GM21515 (cell line): ENCODE measurements around the gene POLR3E.
A peak's percentile ranks its signal among the peaks of the same experiment; 100 is the strongest.
"Not testable (repeated sequence)": the region's sequence is repeated elsewhere in the genome, so short reads cannot be mapped to it uniquely, and the experiment has no call there.

Experiments
- ATAC-seq: cut with Tn5 transposase; IDR thresholded peaks from one replicate; pipeline ENCODE4 v1.9.1; 2021; ENCODE audit not compliant: unreplicated experiment

The POLR3E gene

DNA sequence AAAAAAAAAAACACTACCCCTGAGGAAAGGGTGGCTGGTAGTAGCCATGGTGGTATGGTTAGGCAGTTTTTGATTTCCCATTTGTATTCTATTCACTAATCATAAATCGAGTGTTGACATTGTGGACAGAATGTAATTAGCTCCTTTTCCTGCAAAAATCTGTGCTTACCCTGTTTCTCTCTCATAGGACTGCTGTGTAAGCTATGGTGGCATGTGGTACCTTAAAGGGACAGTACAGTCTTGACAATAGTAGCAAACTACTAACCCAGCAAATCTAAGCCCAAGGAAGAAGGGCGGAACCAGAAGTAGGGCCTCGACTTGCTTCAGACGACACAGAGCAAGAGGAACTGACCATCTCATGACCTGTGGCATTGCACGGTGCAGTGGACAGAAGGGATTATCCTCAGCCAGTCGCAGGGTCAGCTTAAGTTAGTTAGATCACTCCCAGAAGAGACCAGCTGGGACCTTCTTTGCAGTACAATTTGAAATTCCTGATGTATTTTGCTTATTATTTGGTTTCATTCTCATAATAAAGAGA, 36.3 kb downstream of the POLR3E start:
- no peak for ATAC-seq

- no peak for ATAC-seq
Measured at GRCh38 chr16:22335668-22336246, 38.5 kb downstream of the POLR3E start.

DNA sequence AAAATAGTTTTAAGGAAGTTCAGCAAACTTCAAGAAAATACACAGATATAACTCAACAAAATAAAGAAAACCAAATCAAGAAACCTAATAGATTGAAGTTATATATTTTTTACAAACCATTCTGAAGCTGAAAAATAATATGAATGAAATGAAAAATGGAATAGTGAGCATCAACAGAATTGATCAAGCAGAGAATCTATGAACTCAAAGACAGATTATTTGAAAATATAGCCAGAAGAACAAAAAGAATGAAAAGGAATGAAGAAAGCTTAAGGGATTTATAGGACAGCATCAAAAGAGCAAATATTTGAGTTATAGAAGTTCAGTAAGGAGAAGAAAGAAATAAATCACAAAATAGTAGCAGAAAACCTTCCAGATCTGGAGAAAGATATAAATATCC, 39.4 kb downstream of the POLR3E start:
- ATAC-seq: no peak

DNA sequence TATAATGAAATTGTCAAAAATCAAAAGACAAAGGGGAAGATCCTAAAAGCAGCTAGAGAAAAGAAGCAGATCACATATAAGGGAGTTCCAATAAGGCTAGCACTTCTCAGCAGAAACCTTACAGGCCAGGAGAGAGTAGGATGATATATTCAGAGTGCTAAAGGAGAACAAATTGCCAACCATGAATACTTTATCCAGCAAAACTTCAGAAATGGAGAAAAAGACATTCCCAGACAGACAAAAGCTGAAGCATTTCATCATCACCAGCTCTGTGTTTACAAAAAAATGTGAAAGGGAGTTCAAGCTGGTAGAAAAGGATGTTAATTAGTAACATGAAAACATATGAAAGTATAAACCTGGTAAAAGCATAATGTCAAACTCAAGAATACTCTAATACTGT, 39.8 kb downstream of the POLR3E start:
- no peak for ATAC-seq

GRCh38 chr16:22337849-22338635, 40.8 kb downstream of the POLR3E start:
- ATAC-seq: no peak

DNA sequence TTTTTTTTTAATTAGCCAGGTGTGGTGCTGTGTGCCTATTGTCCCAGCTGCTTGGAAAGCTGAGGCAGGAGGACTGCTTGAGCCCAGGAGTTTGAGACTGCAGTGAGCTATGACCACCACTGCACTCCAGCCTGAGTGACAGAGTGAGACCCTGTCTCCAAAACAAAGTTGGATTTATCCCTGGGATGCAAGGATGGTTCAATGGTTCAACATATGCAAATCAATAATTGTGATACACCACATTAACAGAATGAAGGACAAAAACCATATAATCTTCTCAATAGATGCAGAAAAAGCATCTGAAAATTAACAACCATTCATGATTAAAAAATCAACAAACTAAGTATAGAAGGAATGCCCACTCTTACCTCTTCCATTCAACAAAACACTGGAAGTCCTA, 43.7 kb downstream of the POLR3E start:
- no peak for ATAC-seq

- ATAC-seq: no peak
Measured at GRCh38 chr16:22342082-22342481, 44.9 kb downstream of the POLR3E start.

DNA sequence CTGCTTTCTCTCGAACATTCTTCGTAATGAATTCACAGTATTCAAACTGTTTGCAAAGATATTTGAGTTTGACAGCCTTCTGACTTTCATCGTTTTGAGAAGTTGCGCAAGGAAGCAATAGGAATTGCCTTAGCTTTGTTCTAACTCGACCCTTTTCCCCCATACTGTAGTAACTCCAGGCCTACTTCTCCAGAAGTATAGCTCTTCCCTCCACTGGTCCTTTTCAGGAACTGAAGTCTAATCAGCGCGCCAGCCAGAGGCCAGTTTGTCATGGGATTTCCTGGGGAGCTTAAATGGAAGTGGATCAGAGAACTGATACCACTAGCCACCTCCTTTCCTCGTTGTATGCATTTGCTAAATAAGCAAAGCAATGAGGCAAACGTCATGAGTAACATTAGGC, 49.3 kb downstream of the POLR3E start:
- ATAC-seq: no peak

GRCh38 chr16:22347100-22347820, 50.1 kb downstream of the POLR3E start:
- no peak for ATAC-seq

DNA sequence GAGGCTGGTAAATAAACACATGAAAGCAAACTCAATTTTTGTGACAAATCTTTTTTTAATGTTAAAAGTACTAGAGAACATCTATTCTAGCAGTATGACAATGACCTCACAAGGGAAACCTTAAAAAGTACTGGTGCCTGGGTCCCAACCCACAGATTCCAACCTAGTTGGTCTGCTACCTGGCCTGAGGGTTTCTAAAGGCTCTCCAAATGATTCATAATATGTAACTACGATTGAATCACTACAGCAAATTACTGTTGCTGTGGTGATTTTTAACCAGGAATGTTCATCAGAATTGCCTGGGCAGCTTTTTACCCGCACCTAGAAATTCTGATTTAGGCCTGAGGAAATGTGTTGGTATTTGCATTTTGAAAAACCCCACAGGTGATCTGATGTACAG, 51.1 kb downstream of the POLR3E start:
- ATAC-seq: no peak

GRCh38 chr16:22351017-22351416, 53.8 kb downstream of the POLR3E start:
- not testable (repeated sequence) for ATAC-seq

DNA sequence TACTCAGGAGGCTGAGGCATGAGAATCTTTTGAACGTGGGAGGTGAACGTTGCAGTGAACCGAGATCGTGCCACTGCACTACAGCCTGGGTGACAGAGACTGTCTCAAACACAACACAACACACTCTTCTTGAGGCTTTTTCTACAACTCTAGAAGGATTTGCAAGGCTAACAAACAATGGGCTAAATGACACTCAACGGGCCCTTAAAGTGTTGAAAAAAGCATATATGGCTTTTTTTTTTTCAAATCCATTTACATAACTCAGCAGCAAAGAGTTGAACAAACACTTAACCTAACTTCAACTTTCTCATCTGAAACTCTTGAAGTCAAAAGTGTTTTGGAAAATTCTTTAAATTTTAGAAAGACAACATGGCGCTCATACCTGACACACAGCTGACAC, 54.9 kb downstream of the POLR3E start:
- no peak for ATAC-seq

GRCh38 chr16:22352723-22353122, 55.5 kb downstream of the POLR3E start:
- ATAC-seq: no peak

DNA sequence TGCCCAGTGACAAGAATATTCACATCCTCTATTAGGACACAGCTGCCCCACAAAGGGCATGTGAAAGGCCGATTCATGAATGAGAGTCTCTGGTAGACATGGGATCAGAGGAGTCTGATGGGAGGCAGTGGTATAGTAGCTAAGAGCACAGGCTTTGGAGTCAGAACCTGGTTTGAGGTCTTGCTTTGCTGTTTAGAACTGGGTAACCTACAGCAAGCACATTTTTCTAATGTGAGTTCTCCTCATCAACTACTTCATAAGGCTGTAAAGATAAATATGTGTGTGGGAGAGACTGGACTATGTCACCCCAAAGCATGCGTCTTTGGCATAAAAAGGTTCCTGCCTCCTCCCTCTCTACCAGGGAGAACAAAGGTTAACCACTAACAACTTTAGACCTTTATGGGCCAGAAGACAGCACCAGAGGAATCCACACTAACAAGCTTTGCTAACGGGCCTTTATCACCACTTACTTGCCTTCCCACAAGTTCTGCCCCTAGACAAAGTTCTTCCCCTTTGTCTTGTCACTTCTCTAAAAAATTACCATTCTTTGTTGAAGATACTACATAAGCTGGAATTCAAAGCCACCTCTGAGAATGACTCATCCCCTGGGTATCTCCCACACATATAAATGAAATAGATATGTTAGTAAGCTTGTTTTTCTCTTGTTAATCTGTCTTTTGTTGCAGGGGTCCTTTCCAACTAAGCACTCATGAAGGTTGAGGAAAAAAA, 56.1 kb downstream of the POLR3E start:
- ATAC-seq: no peak

DNA sequence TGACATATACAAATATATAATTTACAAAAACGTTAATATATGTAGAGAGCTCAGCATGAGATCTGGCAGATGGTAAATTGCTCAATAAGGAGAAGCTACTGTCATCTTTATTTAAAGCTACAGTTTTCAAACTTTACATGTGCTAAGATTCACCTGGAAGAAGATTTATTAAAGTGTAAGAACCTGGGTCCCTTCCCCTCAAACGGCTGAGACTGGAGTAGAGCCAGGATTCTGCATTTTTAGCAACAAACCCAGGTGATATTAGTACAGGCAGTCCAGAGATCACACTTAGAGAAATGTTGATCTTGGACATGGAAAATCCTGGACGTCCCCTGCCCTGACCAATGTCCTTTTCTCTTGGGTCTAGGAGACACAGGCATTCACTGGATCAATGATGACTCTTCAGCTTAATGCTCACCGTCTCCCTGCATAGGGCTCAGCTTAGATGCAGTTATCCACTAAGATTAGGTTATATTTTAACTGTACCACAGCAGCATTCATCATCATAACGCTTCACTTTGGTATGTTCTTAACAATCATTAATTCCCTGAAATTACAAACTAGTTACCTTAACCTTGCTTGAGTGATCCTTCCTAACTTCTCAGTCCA, 56.8 kb downstream of the POLR3E start:
- no peak for ATAC-seq

DNA sequence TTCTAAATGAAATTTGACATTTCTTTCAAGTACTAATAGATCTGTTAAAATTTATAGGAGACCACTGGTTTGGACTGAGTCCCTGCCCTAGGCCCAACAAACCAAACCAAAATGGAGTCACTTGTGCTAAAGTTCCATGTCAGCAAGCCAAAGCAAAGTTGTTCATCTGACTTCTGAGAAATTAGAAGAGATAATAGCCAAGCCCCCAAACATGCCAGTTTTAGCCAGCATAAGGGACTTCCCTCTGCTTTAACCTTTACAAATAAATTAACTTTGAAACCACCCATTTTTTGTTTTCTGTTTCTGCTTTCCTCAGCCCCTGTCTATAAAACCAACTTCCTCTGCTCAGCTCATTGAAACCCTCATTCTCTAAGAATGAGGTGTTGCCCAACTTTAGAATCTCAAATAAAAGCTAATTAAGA, 58.3 kb downstream of the POLR3E start:
- ATAC-seq: no peak

DNA sequence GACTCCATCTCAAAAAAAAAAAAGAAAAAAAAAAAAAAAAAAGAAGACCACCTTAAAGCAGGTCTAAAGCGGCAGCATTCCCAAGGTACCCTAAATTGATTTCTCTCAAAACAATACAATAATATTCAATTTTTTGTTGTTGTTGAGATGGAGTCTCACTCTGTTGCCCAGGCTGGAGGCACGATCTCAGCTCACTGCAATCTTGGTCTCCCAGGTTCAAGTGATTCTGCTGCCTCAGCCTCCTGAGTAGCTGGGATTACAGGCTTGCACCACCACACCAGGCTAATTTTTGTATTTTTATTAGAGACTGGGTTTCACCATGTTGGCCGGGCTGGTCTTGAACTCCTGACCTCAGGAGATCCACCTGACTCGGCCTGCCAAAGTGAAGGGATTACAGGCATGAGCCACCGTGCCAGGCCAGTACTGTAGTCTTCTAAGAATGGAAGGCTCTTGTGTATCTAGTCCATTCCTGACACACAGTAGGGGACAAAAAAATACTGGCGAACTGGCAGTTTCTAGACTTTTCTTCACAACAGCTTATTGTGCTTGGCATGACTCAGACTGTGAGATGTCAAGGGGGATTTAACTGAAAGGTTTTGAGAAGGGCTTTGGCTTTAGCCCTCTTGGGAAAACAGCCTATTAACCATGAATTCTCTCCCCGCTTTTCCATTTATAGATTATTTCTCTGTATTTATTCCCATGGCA, 59.9 kb downstream of the POLR3E start:
- peak; percentile 23 for ATAC-seq

DNA sequence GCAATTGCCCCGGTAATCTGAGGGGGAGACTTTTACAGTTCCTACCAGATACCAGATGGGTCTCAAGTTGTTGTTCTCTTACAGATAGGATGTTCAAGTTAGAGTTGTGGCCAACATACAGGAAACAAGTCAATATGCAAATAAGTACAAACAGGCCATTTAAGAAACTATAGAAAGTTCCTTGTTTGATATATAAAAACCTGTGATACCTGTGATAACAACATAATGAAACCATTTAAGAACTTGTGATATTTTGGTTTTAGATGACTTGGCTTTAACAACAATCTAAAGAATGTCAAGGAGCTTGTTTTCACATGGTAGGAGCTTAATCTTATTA, 60.4 kb downstream of the POLR3E start:
- ATAC-seq: peak; percentile 64

GRCh38 chr16:22358000-22358399, 60.8 kb downstream of the POLR3E start:
- no peak for ATAC-seq

DNA sequence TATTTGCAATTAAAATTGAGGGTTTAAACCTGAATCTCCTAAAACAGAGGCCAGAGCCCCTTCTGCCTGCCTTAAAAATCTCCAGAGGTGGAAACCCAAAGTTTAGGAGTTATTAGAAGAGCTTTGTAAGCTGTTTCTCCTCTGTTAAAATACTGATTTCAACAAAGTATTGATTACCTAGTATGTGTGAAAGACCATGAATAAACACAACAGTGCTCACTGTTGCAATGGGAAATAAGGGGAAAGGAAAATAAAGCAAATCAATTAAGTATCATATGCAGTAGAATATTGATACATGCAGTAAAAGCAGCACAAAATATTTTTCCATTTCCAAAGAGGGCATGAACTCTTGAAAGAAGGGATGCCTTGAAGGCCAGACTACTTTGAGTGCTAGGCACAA, 62.5 kb downstream of the POLR3E start:
- no peak for ATAC-seq
